K562 (cell line): Measurements from ENCODE around the gene DGCR8. TPM values are rescaled to one million over a fixed set of nuclear protein-coding genes. Genes with fewer than 3 reads are reported as not detected.

ENCODE experiments used
- ILK ChIP-seq: fragments of 450-650 bp; IDR thresholded peaks from 2 replicates; pipeline ENCODE4 v1.6.1; 2016; ENCODE audit warnings: missing genetic modification characterization, low read depth, mild to moderate bottlenecking, missing compliant biosample characterization, moderate library complexity, borderline replicate concordance
- MYC ChIP-seq, 2 experiments: fragments of 250-450 bp in 1 of 2; sonication (Bioruptor Pico) in 1 of 2; IDR thresholded peaks; 2 replicates each; pipeline versions ENCODE4 v1.5.1 to v1.6.1; 2012 to 2021; ENCODE audit warnings: low read depth in 2 of 2, borderline replicate concordance in 1 of 2, improper control_type of control experiment in 1 of 2, low read length in 1 of 2, mild to moderate bottlenecking in 1 of 2, moderate library complexity in 1 of 2
- ZKSCAN1 ChIP-seq: fragments of 150-350 bp; IDR thresholded peaks from 2 replicates; pipeline ENCODE4 v1.6.1; 2016; ENCODE audit warnings: low read depth, low read length
- polyA plus RNA-seq, 8 experiments: library from polyadenylated mRNA; depleted of rRNA in 4 of 8; stranded (reverse) in 5 of 8; unstranded in 3 of 8; fragments of >200 nt; fragmentation: Nextera tagmentation in 2 of 8; fragmentation: Illumina TruSeq in 1 of 8; extraction: Ambion mirVana in 2 of 8; extraction: Trizol in 1 of 8; gene quantifications; 2 replicates each; pipeline versions ENCODE4 v1.2.1 to v1.2.3, GENCODE V29; 2011 to 2014; ENCODE audit warnings: inconsistent platforms in 1 of 8, missing spikeins in 1 of 8
- total RNA-seq, 7 experiments: library from RNA; depleted of rRNA in 6 of 7; stranded (reverse); fragments of >200 nt in 6 of 7; fragmentation: Illumina TruSeq in 2 of 7; extraction: Trizol in 2 of 7; gene quantifications; 2 replicates each; pipeline versions ENCODE4 v1.2.1 to v1.2.3, GENCODE V29; 2011 to 2021; ENCODE audit warnings: low replicate concordance in 1 of 7
- TF ChIP-seq, protein P1 (sequence below), 2 experiments: fragments of 450-650 bp; formaldehyde crosslinking in 1 of 2; IDR thresholded peaks; 2 replicates each; pipeline versions ENCODE4 v1.4.0 to v1.6.1; 2014 to 2020; ENCODE audit warnings: mild to moderate bottlenecking in 2 of 2, borderline replicate concordance in 1 of 2, low read depth in 1 of 2
- TF ChIP-seq, protein P2 (sequence below): fragments of 450-650 bp; conservative IDR thresholded peaks from 2 replicates; pipeline ENCODE4 v1.6.1; 2016; ENCODE audit warnings: missing genetic modification characterization, low read depth, mild to moderate bottlenecking, missing compliant biosample characterization, moderate library complexity
- TF ChIP-seq, protein P3 (sequence below), 2 experiments: fragments of 200-800 bp in 1 of 2; sonication (Bioruptor generic) in 1 of 2; sonication (generic) in 1 of 2; formaldehyde crosslinking in 1 of 2; IDR thresholded peaks in 1 of 2; conservative IDR thresholded peaks in 1 of 2; 2 replicates each; pipeline versions ENCODE4 v1.5.0 to v1.6.1; 2016 to 2020; ENCODE audit warnings: missing compliant biosample characterization in 1 of 2, missing genetic modification characterization in 1 of 2, missing genetic modification reagents in 1 of 2

The DGCR8 gene
- total and polyA plus RNA-seq, 9 of the 15 experiments (the other 6 are each of a cell fraction or from before 2014, with no cell fraction given): 5.9 to 144 (median 80.1) TPM

DNA sequence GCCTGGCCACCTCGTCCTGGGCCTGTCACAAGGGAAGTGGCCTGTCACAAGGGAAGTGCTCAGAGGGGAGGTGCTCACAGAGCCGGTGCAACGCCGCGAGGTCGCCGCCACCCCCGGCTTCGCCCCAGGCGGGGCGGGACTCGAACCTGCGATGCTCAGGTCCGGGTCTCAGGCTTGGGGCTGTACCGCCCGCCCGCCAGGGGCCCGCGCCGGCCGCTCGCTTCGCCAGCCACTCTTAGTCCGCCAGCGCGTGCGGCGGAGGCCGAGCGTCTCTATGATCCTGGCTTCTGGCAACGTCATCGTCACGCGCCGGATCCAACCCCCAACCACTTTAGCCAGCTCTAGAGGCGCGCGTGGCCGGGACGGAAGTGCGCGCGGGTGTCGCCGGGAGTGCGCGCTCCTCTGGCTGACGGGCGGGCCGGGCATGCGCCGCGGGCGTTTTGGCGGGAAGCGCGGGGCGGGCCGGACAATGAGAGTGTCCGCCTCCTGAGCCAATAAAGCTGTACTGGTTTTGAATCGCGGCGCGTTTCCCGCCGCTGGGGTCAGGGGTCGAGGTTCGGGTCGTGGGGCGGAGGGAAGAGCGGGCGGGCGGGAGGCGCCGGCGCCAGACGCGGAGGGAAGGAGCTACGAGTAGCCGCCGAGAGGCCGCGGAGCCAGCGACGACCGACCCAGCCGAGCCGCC, 37.1 kb downstream of the DGCR8 start, which contains the start of gene TRMT2A (continued):
- TF ChIP-seq, protein P1, sequence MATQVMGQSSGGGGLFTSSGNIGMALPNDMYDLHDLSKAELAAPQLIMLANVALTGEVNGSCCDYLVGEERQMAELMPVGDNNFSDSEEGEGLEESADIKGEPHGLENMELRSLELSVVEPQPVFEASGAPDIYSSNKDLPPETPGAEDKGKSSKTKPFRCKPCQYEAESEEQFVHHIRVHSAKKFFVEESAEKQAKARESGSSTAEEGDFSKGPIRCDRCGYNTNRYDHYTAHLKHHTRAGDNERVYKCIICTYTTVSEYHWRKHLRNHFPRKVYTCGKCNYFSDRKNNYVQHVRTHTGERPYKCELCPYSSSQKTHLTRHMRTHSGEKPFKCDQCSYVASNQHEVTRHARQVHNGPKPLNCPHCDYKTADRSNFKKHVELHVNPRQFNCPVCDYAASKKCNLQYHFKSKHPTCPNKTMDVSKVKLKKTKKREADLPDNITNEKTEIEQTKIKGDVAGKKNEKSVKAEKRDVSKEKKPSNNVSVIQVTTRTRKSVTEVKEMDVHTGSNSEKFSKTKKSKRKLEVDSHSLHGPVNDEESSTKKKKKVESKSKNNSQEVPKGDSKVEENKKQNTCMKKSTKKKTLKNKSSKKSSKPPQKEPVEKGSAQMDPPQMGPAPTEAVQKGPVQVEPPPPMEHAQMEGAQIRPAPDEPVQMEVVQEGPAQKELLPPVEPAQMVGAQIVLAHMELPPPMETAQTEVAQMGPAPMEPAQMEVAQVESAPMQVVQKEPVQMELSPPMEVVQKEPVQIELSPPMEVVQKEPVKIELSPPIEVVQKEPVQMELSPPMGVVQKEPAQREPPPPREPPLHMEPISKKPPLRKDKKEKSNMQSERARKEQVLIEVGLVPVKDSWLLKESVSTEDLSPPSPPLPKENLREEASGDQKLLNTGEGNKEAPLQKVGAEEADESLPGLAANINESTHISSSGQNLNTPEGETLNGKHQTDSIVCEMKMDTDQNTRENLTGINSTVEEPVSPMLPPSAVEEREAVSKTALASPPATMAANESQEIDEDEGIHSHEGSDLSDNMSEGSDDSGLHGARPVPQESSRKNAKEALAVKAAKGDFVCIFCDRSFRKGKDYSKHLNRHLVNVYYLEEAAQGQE (IDR thresholded peaks at IDR 0.05; ENCODE audit: borderline replicate concordance): no peak
- TF ChIP-seq, protein P1 (CRISPR knock-in tag; IDR thresholded peaks at IDR 0.05; ENCODE audit: low read depth): peak; percentile 90
- TF ChIP-seq MYC (IDR thresholded peaks at IDR 0.05; ENCODE audit: low read depth, low read length) (peak; percentile 100), MYC (CRISPR knock-in tag; IDR thresholded peaks at IDR 0.05; ENCODE audit: borderline replicate concordance, low read depth) (no peak; the same call in 1 of the 2 replicates), ZKSCAN1 (peak; percentile 99), ILK (no peak)
- TF ChIP-seq, protein P2, sequence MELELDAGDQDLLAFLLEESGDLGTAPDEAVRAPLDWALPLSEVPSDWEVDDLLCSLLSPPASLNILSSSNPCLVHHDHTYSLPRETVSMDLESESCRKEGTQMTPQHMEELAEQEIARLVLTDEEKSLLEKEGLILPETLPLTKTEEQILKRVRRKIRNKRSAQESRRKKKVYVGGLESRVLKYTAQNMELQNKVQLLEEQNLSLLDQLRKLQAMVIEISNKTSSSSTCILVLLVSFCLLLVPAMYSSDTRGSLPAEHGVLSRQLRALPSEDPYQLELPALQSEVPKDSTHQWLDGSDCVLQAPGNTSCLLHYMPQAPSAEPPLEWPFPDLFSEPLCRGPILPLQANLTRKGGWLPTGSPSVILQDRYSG (tag): peak; percentile 93
- TF ChIP-seq, protein P3, sequence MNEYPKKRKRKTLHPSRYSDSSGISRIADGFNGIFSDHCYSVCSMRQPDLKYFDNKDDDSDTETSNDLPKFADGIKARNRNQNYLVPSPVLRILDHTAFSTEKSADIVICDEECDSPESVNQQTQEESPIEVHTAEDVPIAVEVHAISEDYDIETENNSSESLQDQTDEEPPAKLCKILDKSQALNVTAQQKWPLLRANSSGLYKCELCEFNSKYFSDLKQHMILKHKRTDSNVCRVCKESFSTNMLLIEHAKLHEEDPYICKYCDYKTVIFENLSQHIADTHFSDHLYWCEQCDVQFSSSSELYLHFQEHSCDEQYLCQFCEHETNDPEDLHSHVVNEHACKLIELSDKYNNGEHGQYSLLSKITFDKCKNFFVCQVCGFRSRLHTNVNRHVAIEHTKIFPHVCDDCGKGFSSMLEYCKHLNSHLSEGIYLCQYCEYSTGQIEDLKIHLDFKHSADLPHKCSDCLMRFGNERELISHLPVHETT (CRISPR knock-in tag; conservative IDR thresholded peaks at IDR 0.05 in 1 of 2, IDR thresholded peaks at IDR 0.05 in 1 of 2): no peak
